GM19463 (cell line): ENCODE results near the gene SRD5A3.

Source experiments
- ATAC-seq: cut with Tn5 transposase; IDR thresholded peaks from one replicate; pipeline ENCODE4 v1.9.1; 2021; ENCODE audit warnings: mild to moderate bottlenecking, moderate library complexity; ENCODE audit not compliant: unreplicated experiment

SRD5A3 gene

DNA sequence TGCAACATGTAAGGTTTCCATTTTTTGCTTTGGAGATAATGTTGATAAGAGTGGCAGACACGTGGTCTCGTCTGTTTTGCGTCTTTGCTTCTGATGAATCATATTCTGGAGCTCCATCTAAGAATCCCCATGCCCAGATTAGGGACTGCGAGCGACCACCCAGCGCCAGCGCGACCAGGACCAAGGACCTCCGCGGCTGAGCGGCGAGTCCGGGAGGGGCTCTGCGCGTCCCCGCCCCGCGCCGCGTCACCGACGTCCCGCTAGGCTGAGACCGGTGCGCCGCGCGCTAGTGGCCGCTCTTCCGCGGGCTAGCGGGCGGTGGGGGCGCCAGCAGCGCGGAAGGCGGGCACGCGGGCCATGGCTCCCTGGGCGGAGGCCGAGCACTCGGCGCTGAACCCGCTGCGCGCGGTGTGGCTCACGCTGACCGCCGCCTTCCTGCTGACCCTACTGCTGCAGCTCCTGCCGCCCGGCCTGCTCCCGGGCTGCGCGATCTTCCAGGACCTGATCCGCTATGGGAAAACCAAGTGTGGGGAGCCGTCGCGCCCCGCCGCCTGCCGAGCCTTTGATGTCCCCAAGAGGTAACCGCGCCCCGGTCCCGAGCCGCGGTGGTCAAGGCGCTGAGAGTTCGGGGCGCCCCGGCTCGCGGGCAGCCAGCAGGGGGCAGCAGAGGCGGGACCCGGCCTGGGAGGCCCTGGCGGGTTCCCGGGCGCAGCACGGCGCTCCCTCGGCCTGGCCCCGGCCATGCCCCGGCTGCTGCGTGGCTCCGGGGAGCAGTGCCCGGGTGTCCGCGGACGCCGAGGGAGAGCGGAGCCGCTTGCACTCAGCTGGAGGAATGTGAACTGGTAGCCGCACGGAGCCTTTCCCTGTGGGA lies at the start of gene SRD5A3:
Gene SRD5A3, plus strand, starts transcription at position 263 of the 871 bp plus-strand sequence. Its CDS starts 95 bp downstream, at position 358.
- peak; percentile 91 for ATAC-seq

- no peak for ATAC-seq
Observed at GRCh38 chr4:55297346-55297745, 48.7 kb upstream of the SRD5A3 start.

DNA sequence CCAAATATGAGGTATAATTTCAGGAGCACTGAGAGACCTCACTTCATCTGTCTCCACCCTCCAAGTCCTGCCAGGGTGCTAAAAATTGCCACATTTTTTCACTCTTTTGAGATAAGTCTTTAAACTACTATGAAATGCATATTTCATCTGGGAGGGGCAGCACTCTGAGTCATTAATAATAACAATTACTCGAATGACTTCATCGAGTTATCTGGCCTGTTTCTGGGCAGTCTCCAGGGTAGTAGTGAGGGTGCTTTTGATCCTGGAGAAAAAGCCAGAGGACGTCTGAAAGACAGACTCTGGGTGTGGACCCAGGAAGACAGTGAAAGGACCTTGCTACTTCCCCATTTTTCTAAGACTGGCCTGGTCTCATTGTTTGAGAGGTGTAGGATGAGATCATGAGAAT lies 42.3 kb upstream of the SRD5A3 start:
- ATAC-seq: no peak

DNA sequence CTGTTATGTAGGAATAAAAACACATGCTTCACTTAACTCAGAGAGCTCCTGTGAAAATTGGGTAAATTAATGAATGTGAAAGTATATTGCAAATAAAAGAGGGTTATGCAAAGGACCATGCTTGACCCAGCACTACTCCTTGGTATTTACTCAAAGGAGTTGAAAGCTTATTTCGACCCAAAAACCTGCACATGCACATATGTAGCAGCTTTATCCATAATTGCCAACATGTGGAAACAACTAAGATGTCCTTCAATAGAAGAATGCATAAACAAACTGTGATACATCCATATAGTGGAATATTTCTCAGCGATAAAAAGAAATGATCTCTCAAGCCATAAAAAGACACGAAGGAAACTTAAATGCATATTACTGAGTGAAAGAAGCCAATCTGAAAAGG lies 41.7 kb upstream of the SRD5A3 start:
- no peak for ATAC-seq

- ATAC-seq: no peak
Observed at GRCh38 chr4:55308071-55308470, 38.0 kb upstream of the SRD5A3 start.

DNA sequence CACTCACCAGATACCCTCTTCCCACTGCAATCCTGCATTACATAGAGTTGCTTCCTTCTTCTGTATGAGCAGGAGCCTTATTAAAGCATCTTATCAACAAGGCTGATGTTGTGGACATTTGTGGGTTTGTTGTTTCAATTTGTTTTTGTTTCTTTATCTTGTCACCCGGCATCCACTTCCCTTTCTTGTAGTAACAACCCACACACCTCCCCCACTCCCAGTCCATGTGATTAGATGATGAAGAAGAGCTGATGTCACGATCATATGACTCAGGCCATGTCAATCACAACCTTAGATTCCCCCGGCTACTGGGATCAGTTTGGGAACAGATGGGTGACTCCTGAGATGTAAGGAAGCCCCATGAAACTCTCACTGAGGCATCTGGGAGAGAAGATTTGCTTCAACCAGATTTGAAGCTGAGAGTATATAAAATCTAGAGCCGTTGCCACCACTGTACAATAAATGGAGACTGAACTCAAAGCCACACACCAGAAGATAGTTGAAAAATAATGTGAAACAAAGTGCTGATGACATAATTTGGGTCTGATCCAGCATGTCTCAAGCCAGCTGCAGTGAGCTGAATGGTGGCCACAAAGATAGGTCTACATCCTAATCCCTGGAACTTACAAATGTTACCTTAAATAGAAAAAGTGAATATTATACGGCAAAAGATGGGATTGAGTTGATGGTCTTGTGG lies 34.1 kb upstream of the SRD5A3 start:
- no peak for ATAC-seq

DNA sequence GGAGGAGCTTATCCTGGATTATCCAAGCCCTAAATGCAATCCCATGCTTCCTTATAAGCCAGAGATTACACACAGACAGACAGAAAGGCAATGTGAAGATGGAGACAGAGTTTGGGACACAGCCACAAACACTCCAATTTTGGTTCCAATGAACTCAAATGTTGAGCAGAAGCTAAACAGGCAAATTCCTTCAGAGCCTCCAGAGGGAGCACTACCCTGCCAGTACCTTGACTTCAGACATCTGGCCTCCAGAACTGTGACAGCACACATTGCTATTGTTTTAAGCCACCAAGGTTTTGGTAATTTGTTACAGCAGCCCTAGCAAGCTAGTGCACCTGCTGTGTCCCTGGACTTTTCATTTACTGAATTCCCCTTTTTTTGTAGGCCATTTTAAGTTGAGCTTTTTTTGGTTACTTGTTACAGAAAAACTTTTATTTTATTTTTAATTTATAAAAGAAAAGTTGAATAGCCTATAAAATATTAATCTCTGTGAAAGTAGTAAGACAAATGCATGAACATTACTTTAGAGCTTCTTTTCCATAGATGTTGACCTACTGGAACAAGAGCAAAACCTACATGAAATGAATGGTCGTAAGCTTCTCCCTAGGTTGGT lies 33.4 kb upstream of the SRD5A3 start:
- peak; percentile 73 for ATAC-seq

DNA sequence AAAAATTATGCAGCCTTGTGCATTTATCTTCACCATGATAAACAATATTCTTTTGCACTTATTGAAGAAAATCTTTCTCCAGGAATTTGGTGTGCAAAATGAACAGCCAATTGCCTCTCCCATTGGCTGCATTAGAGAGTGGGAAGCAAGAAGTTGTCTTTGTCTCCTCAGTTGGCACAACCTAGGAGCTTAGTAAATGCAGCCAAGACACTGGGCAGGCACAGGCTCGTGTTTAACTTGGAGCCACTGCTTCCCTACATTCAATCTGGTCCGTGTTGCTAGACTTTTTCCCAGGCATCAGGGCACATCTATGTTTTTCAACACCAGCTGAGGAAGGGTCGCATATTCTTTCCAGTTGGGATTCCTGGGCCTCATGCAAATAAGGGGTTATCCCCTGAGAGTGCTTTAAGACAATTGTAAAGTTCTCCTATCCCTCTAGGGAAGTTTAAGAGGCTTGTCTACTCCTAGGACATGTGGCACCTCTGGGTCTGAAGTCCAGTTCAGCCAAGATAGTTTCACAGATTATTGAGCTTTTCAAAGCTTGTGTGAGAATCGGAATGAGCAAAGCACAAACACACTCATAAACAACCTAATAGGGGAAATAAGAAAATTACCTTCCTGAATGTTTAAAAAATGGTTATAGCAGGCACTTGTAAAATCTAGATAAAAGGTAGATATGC lies 31.8 kb upstream of the SRD5A3 start:
- ATAC-seq: no peak

GRCh38 chr4:55318175-55319129 lies 27.6 kb upstream of the SRD5A3 start:
- no peak for ATAC-seq

DNA sequence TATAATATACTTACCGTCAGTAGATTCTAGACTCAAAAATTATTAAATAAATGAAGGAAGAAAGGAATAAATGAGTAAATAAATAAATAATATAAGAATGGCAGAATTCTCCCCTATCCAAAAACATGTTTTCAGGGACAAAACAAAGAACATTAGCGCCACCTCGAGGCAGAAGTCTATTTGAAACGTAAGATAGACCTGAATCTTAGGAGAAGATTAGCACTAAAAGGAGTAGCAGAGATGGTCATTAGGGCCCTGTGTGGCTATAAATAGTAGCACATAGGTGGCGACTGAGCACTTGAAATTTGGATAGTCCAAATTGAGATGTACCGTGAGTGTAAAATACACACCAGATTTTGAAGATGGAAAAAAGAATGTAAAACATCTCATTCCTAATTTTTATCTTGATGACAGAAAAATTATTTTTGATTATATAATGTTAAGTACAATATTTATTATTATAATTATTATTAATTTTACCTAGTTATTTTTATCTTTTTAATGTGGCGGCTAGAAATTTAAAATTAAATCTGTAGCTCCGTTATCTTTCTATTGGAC lies 24.3 kb upstream of the SRD5A3 start:
- no peak for ATAC-seq

DNA sequence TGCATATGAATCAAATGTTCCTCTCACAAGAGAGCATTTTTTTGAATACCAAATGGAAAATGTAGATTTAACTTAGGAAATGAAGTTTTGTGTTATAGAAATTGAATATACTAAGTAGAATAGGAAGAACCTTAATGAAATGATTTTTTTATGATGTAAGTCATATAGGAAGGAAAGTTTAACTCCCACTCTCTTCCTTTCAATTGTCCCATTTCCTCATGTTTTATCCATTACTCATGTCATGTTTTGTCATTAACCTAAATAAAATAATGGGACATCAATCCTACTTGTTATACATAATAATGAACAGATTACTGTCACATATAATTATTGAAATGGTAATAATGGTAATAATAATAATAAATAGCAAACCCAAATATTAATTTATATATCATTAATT lies 22.7 kb upstream of the SRD5A3 start:
- ATAC-seq: no peak

DNA sequence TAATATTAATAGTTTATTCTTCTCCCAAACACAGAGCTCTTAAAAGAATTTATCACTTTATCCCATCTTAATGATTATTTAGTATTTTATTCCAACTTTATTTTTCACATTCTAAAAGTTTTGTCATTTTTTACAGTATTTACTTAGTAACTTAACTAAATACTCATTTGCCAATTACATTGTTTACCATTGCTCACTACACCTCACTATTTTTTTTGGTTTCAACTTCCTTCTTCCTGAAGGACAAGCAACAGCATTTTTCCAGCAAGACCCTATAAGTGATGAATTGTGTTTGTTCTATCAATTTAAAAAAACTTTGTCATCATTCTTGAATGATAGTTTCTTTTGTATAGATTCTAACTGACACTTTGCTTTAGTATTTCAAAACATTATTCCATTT lies 19.4 kb upstream of the SRD5A3 start:
- ATAC-seq: no peak

DNA sequence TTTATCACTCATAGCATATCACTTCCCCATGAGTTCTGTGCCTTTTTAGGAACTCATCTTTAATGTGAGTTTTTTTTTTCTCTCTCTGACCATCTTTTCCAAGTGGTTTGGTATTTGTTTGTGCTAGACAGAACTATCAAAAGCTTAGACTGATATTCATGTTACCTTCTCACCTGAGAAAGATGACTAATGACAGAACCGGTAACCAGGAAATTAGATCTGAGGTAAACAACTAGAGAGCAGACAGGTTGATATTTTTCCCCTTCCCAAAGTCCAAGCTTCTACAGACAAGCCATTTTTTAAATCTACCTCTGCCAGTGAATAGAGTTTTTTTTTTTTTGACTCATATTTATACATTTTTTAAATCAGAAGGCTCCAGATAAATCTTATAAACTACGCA lies 17.0 kb upstream of the SRD5A3 start:
- ATAC-seq: no peak

- ATAC-seq: no peak
Observed at GRCh38 chr4:55330241-55330640, 15.8 kb upstream of the SRD5A3 start.

- ATAC-seq: no peak
Observed at GRCh38 chr4:55336138-55337034, 9.7 kb upstream of the SRD5A3 start.

DNA sequence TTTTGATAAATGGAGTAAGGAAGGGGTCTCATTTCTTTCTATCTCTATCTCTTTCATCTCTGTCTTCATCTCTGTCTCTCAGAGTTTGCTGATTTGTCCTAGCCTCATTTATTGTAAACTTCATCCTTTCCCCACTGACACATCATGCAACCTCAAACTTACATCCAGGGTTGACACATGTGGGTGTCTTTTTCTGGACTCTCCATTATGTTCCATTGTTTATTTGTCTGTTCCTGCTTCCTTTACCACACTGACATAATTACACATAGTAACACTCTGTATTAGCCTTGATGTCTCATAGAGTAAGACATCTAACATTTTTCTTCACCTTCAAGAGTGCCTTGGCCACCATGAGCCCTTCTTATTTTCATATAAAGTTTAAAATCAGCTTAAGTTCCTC lies 8.1 kb upstream of the SRD5A3 start:
- no peak for ATAC-seq

GRCh38 chr4:55338486-55338885 lies 7.6 kb upstream of the SRD5A3 start:
- ATAC-seq: no peak

DNA sequence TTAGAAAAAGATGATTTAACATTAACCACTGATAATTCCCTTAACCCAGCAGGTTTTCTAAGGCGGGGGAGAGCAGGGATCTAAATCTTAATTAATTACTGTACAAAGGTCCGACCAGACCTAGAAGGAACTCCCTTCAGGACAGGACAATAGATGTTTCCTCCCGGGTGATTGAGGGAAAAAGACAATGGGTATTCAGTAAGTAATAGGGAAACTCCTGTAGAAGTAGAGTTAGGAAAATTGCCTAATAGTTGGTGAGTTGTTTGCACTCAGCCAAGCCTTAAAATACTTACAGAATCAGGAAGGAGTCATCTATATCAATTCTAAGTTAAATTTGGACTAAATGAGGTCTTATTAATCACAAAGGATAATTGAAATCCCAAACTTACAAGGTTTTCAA lies 5.8 kb upstream of the SRD5A3 start:
- no peak for ATAC-seq

GRCh38 chr4:55343887-55344286 lies 2.2 kb upstream of the SRD5A3 start:
- ATAC-seq: no peak
